K562 (cell line): ENCODE data around the gene RNF212B. TPM values are rescaled to one million over a fixed set of nuclear protein-coding genes. Genes with fewer than 3 reads are reported as not detected.
A peak's percentile ranks its signal among the peaks of the same experiment; 100 is the strongest.

ENCODE experiments used
- AFF4 ChIP-seq: sonication (generic); formaldehyde crosslinking; IDR thresholded peaks from 2 replicates; pipeline ENCODE4 v1.8.0; 2023; ENCODE audit warnings: mild to moderate bottlenecking, missing genetic modification reagents
- E2F8 ChIP-seq: fragments of 450-650 bp; IDR thresholded peaks from 2 replicates; pipeline ENCODE4 v1.7.1; 2018; ENCODE audit warnings: mild to moderate bottlenecking, low read depth; ENCODE audit not compliant: partially characterized antibody
- ELK1 ChIP-seq: sonication (generic); formaldehyde crosslinking; IDR thresholded peaks from 2 replicates; pipeline ENCODE4 v1.8.1; 2022; ENCODE audit warnings: missing genetic modification reagents
- MAZ ChIP-seq, 2 experiments: fragments of 450-650 bp in 1 of 2; sonication (generic) in 1 of 2; formaldehyde crosslinking; IDR thresholded peaks in 1 of 2; conservative IDR thresholded peaks in 1 of 2; 2 replicates each; pipeline versions ENCODE4 v1.4.0 to v1.5.0; 2020; ENCODE audit warnings: mild to moderate bottlenecking in 1 of 2, missing genetic modification reagents in 1 of 2
- NFATC3 ChIP-seq: fragments of 450-650 bp; IDR thresholded peaks from 2 replicates; pipeline ENCODE4 v1.6.1; 2017; ENCODE audit warnings: mild to moderate bottlenecking
- NFIC ChIP-seq: fragments of 450-650 bp; IDR thresholded peaks from 2 replicates; pipeline ENCODE4 v1.6.1; 2017; ENCODE audit warnings: mild to moderate bottlenecking, inconsistent platforms
- NFYB ChIP-seq: IDR thresholded peaks from 2 replicates; pipeline ENCODE4 v1.6.1; 2011; ENCODE audit warnings: mild to moderate bottlenecking, moderate library complexity; ENCODE audit not compliant: insufficient read length; ENCODE audit errors: extremely low read depth
- PHF8 ChIP-seq: fragments of 200-600 bp; sonication (generic); IDR thresholded peaks from 2 replicates; pipeline ENCODE4 v1.6.1; 2012; ENCODE audit warnings: mixed run types, mild to moderate bottlenecking, inconsistent platforms, low read length, moderate library complexity, borderline replicate concordance
- PKNOX1 ChIP-seq: fragments of 450-650 bp; IDR thresholded peaks from 2 replicates; pipeline ENCODE4 v1.6.1; 2016
- POLR2G ChIP-seq: fragments of 200-400 bp; formaldehyde crosslinking; IDR thresholded peaks from 2 replicates; pipeline ENCODE4 v1.6.1; 2017; ENCODE audit warnings: low read depth, mild to moderate bottlenecking, antibody characterized with exemption, low read length, moderate library complexity
- RBM22 ChIP-seq: fragments of 200-400 bp; formaldehyde crosslinking; IDR thresholded peaks from 2 replicates; pipeline ENCODE4 v1.6.1; 2018; ENCODE audit warnings: low read length, low read depth; ENCODE audit not compliant: poor library complexity, severe bottlenecking
- TEAD4 ChIP-seq, 2 experiments: sonication (generic) in 1 of 2; formaldehyde crosslinking in 1 of 2; IDR thresholded peaks; 2 replicates each; pipeline versions ENCODE4 v1.6.1 to v1.8.0; 2012 to 2022; ENCODE audit warnings: borderline replicate concordance in 1 of 2, inconsistent platforms in 1 of 2, low read length in 1 of 2, mild to moderate bottlenecking in 1 of 2, missing genetic modification reagents in 1 of 2
- WHSC1 ChIP-seq: IDR thresholded peaks from one replicate; pipeline ENCODE4 v1.6.1; 2012; ENCODE audit warnings: low read length, control low read depth, inconsistent platforms
- XRCC3 ChIP-seq: fragments of 450-650 bp; IDR thresholded peaks from 2 replicates; pipeline ENCODE4 v1.6.1; 2017; ENCODE audit warnings: mild to moderate bottlenecking, moderate library complexity
- ZNF280A ChIP-seq: fragments of 450-650 bp; IDR thresholded peaks from 2 replicates; pipeline ENCODE4 v1.6.1; 2018; ENCODE audit warnings: mild to moderate bottlenecking, low read depth; ENCODE audit not compliant: partially characterized antibody
- polyA plus RNA-seq, 8 experiments: library from polyadenylated mRNA; depleted of rRNA in 4 of 8; stranded (reverse) in 5 of 8; unstranded in 3 of 8; fragments of >200 nt; fragmentation: Nextera tagmentation in 2 of 8; fragmentation: Illumina TruSeq in 1 of 8; extraction: Ambion mirVana in 2 of 8; extraction: Trizol in 1 of 8; gene quantifications; 2 replicates each; pipeline versions ENCODE4 v1.2.1 to v1.2.3, GENCODE V29; 2011 to 2014; ENCODE audit warnings: inconsistent platforms in 1 of 8, missing spikeins in 1 of 8
- total RNA-seq, 7 experiments: library from RNA; depleted of rRNA in 6 of 7; stranded (reverse); fragments of >200 nt in 6 of 7; fragmentation: Illumina TruSeq in 2 of 7; extraction: Trizol in 2 of 7; gene quantifications; 2 replicates each; pipeline versions ENCODE4 v1.2.1 to v1.2.3, GENCODE V29; 2011 to 2021; ENCODE audit warnings: low replicate concordance in 1 of 7

The RNF212B gene
- total and polyA plus RNA-seq, 9 of the 15 experiments (the other 6 are each of a cell fraction or from before 2014, with no cell fraction given), result 0.15 to 0.43 (median 0.27) TPM; not detected in 3

GRCh38 chr14:23237772-23238594 lies at the start of gene RNF212B (continued):
- TF ChIP-seq XRCC3 (no peak), MAZ (CRISPR knock-in tag; conservative IDR thresholded peaks at IDR 0.05 in 1 of 2, IDR thresholded peaks at IDR 0.05 in 1 of 2) (peak in 1 of 2 experiments; percentile 29; a peak in 1 of 4 replicates), NFATC3 (no peak), ELK1 (CRISPR knock-in tag) (no peak), RBM22 (no peak), NFIC (peak; percentile 36), NFYB (no peak), PKNOX1 (peak; percentile 53), E2F8 (peak; percentile 97), TEAD4 (IDR thresholded peaks at IDR 0.05; ENCODE audit: low read length) (peak; percentile 26; the same call in 1 of the 2 replicates), TEAD4 (CRISPR knock-in tag; IDR thresholded peaks at IDR 0.05; ENCODE audit: borderline replicate concordance) (no peak), PHF8 (peak; percentile 41; the same call in 1 of the 2 replicates), WHSC1 (no peak), AFF4 (CRISPR knock-in tag) (0 out of 2 replicates have a peak, but pooled peaks have one; percentile 43), POLR2G (peak; percentile 63), ZNF280A (no peak)
